Measurements from ENCODE around the gene GRIK4. TPM values are rescaled to one million over a fixed set of nuclear protein-coding genes. Genes with fewer than 3 reads are reported as not detected.

GRIK4 gene
- total and polyA plus RNA-seq, 2 donors (not counting 1 experiment from before 2014, with no cell fraction given), result 0.12 to 0.27 TPM

DNA sequence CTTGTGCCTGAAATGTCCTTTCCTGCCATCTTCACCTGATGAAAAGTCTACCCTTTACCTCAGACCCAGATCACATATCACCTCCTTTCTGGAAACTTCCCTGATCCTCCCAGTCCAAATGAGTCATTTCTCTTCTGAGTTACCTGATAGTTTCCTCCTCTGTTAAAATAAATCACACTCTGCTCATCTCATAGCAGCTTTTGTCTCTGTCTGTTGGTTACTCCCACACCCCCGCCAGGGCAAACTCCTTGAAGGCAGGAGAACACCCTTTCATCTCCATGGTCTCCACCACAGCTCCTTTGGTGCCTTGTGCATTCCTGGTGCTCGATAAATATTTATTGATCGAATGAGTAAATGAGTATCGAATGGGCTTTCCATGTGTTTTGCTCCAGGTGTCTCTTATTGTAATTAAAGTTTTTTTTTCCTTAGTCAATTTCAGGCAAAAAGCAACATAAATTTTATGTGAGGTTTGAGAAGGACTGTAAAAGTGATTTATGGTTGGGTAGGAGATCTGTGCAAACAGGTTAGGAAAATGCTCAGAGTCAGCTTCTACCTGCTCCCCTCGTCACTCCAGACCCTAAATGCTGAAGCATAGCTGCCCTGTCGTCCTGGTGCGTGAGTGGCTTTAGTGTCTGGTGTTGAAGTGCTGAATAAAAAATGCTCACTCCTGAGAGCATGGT lies 178.2 kb downstream of the GRIK4 start:
- H3K4me2 ChIP-seq (replicated peaks; ENCODE audit: low read depth, low read length, poor library complexity, severe bottlenecking), result no peak overlapping the region
- no peak overlapping the region for H3K4me3 Mint-ChIP-seq
- H3K9me3 ChIP-seq (ENCODE audit: control extremely low read depth in 1 of 3, control insufficient read depth in 2 of 3, insufficient read depth in 1 of 3, low read length in 2 of 3), result no peaks in the 10 kb centered on the region
- CTCF ChIA-PET, result no interaction called here
- 96% methylated on average over 3 of the region's 7 CpGs for WGBS (ENCODE audit: insufficient coverage)
- no peak overlapping the region for H3K9ac ChIP-seq (ENCODE audit: low read length)
- no peak overlapping the region for H3K27ac Mint-ChIP-seq
- intact Hi-C loops (cut with micrococcal nuclease), result no loop called here
- H3K27ac ChIP-seq (ENCODE audit: low read length in 2 of 2), result no peak overlapping the region
- peaks cover 0 to 13% (median 1%) of the 10 kb centered on the region in 4 experiments for H3K27me3 ChIP-seq (replicated peaks in 1 of 4; ENCODE audit: control extremely low read depth in 1 of 4, control insufficient read depth in 3 of 4, insufficient read depth in 4 of 4, low read length in 3 of 4)
- no peak for DNase-seq
- H2AFZ ChIP-seq (ENCODE audit: insufficient read depth, low read depth, low read length, poor library complexity, severe bottlenecking), result no peak overlapping the region
- H4K20me1 ChIP-seq (ENCODE audit: control insufficient read depth, insufficient read depth, low read length, poor library complexity, severe bottlenecking), result no peaks in the 10 kb centered on the region
- no peak overlapping the region for H3K4me3 ChIP-seq (ENCODE audit: control extremely low read depth in 1 of 5, extremely low read depth in 1 of 5, insufficient read depth in 1 of 5, low read depth in 2 of 5, low read length in 4 of 5)
- peaks cover 54% of the 10 kb centered on the region for H3K27me3 Mint-ChIP-seq
- H3K4me1 ChIP-seq (ENCODE audit: control insufficient read depth in 2 of 2, insufficient read depth in 2 of 2, low read length in 2 of 2), result no peaks in the 10 kb centered on the region
- no peak for ATAC-seq (ENCODE audit: low read depth)
- H3K9me3 Mint-ChIP-seq (ENCODE audit: insufficient read depth), result no peaks in the 10 kb centered on the region
- POLR2A ChIA-PET, result no interaction called here
- H3K4me1 Mint-ChIP-seq, result no peaks in the 10 kb centered on the region
- H3K79me2 ChIP-seq (ENCODE audit: control insufficient read depth, insufficient read depth, low read length), result no peaks in the 10 kb centered on the region
- no peaks in the 10 kb centered on the region for H3K36me3 ChIP-seq (replicated peaks in 1 of 2; ENCODE audit: control extremely low read depth in 1 of 2, control insufficient read depth in 1 of 2, extremely low read depth in 1 of 2, insufficient read depth in 2 of 2, low read length in 1 of 2)
- TF ChIP-seq EZH2 (IDR thresholded peaks at IDR 0.05; ENCODE audit: borderline replicate concordance, insufficient read depth, low read depth, low read length, poor library complexity, severe bottlenecking), result no peak
- TF ChIP-seq, protein P1, sequence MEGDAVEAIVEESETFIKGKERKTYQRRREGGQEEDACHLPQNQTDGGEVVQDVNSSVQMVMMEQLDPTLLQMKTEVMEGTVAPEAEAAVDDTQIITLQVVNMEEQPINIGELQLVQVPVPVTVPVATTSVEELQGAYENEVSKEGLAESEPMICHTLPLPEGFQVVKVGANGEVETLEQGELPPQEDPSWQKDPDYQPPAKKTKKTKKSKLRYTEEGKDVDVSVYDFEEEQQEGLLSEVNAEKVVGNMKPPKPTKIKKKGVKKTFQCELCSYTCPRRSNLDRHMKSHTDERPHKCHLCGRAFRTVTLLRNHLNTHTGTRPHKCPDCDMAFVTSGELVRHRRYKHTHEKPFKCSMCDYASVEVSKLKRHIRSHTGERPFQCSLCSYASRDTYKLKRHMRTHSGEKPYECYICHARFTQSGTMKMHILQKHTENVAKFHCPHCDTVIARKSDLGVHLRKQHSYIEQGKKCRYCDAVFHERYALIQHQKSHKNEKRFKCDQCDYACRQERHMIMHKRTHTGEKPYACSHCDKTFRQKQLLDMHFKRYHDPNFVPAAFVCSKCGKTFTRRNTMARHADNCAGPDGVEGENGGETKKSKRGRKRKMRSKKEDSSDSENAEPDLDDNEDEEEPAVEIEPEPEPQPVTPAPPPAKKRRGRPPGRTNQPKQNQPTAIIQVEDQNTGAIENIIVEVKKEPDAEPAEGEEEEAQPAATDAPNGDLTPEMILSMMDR (IDR thresholded peaks at IDR 0.05), result no peak

DNA sequence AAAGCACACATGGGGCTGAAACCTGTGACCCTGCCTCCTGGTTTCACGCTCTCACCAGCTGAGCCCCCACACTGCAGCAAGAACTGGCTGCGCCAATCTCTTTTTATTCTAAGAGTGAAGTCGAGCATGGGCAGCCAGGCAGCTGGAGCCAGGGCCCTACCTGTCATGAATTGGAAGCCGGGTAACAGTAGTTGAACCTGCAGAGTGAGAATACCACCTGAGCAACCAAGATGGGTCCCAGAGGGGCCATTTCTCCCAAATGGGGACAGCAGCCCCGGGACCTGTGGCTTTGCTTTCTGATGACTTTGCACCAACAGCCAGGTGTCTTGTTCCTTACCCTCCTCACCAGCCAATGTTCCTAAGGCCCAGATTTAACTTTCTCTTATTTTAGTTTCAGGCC lies 178.9 kb downstream of the GRIK4 start:
- no peaks in the 10 kb centered on the region for H4K20me1 ChIP-seq (ENCODE audit: control insufficient read depth, insufficient read depth, low read length, poor library complexity, severe bottlenecking)

More for the DNA sequence above, 178.9 kb downstream of the GRIK4 start:
- Mint-ChIP-seq H3K4me1 (no peaks in the 10 kb centered on the region), H3K4me3 (no peak overlapping the region), H3K27me3 (peaks cover 54% of the 10 kb centered on the region), H3K27ac (no peak overlapping the region), H3K9me3 (ENCODE audit: insufficient read depth) (no peaks in the 10 kb centered on the region)
- Histone ChIP-seq H3K27ac (ENCODE audit: low read length in 2 of 2) (no peak overlapping the region), H3K9me3 (ENCODE audit: control extremely low read depth in 1 of 3, control insufficient read depth in 2 of 3, insufficient read depth in 1 of 3, low read length in 2 of 3) (no peaks in the 10 kb centered on the region), H3K9ac (ENCODE audit: low read length) (no peak overlapping the region), H3K4me3 (ENCODE audit: control extremely low read depth in 1 of 5, extremely low read depth in 1 of 5, insufficient read depth in 1 of 5, low read depth in 2 of 5, low read length in 4 of 5) (no peak overlapping the region), H3K4me1 (ENCODE audit: control insufficient read depth in 2 of 2, insufficient read depth in 2 of 2, low read length in 2 of 2) (no peaks in the 10 kb centered on the region), H3K27me3 (replicated peaks in 1 of 4; ENCODE audit: control extremely low read depth in 1 of 4, control insufficient read depth in 3 of 4, insufficient read depth in 4 of 4, low read length in 3 of 4) (peaks cover 0 to 9% (median 1%) of the 10 kb centered on the region in 4 experiments), H3K36me3 (replicated peaks in 1 of 2; ENCODE audit: control extremely low read depth in 1 of 2, control insufficient read depth in 1 of 2, extremely low read depth in 1 of 2, insufficient read depth in 2 of 2, low read length in 1 of 2) (no peaks in the 10 kb centered on the region), H3K79me2 (ENCODE audit: control insufficient read depth, insufficient read depth, low read length) (no peaks in the 10 kb centered on the region), H3K4me2 (replicated peaks; ENCODE audit: low read depth, low read length, poor library complexity, severe bottlenecking) (no peak overlapping the region), H2AFZ (ENCODE audit: insufficient read depth, low read depth, low read length, poor library complexity, severe bottlenecking) (no peak overlapping the region)
- intact Hi-C loops (cut with micrococcal nuclease), result no loop called here
- ChIA-PET CTCF (no interaction called here), POLR2A (no interaction called here)
- ATAC-seq (ENCODE audit: low read depth), result no peak
- DNase-seq, result no peak
- TF ChIP-seq, protein P1 (IDR thresholded peaks at IDR 0.05), result no peak
- TF ChIP-seq EZH2 (IDR thresholded peaks at IDR 0.05; ENCODE audit: borderline replicate concordance, insufficient read depth, low read depth, low read length, poor library complexity, severe bottlenecking), result no peak
- WGBS (ENCODE audit: insufficient coverage), result 92% methylated on average over 5 of the region's 5 CpGs
